HEK293 (cell line): Measurements from ENCODE around the gene VGLL2.

ENCODE experiments used
- CTCF ChIA-PET: fragments of 350-600 bp; formaldehyde crosslinking; extraction: SDS; loops from one replicate; lab custom pipeline; 2021; ENCODE audit warnings: antibody characterized with exemption; lab: Yijun Ruan, JAX
- POLR2A ChIA-PET: fragments of 300-600 bp; formaldehyde crosslinking; extraction: SDS; loops from one replicate; lab custom pipeline; 2020; ENCODE audit warnings: antibody characterized with exemption, inconsistent platforms; lab: Yijun Ruan, JAX
- H3K27ac ChIP-seq: fragments of 200-500 bp; sonication (Bioruptor generic); 2 replicates; pipeline ENCODE4 v1.5.1; 2014; ENCODE audit warnings: low read depth, low read length, control low read depth, inconsistent platforms; ENCODE audit errors: extremely low read depth
- H3K36me3 ChIP-seq, 2 experiments: fragments of 200-500 bp in 1 of 2; sonication (Bioruptor generic) in 1 of 2; 1 replicate in 1 of 2; 2 replicates in 1 of 2; pipeline ENCODE4 v1.5.1; 2014 to 2017; ENCODE audit warnings: inconsistent platforms in 2 of 2, low read length in 2 of 2; ENCODE audit not compliant: control insufficient read depth in 2 of 2, insufficient read depth in 1 of 2
- H3K4me1 ChIP-seq: fragments of 200-500 bp; sonication (Bioruptor generic); 2 replicates; pipeline ENCODE4 v1.5.1; 2014; ENCODE audit warnings: mild to moderate bottlenecking, low read length, inconsistent platforms; ENCODE audit not compliant: control insufficient read depth, insufficient read depth
- H3K4me3 ChIP-seq: 2 replicates; pipeline ENCODE4 v1.5.1; 2011; ENCODE audit warnings: low read depth, mild to moderate bottlenecking, control low read depth, low read length, moderate library complexity
- H3K9me3 ChIP-seq: fragments of 200-500 bp; sonication (Bioruptor generic); 2 replicates; pipeline ENCODE4 v1.5.1; 2014; ENCODE audit warnings: low read depth, low read length, inconsistent platforms; ENCODE audit not compliant: control insufficient read depth, insufficient read depth
- GLI4 ChIP-seq: fragments of 450-650 bp; formaldehyde crosslinking; IDR thresholded peaks from 2 replicates; pipeline ENCODE4 v1.5.1; 2016; ENCODE audit warnings: missing biosample characterization, missing genetic modification characterization
- HOXD13 ChIP-seq: sonication (generic); formaldehyde crosslinking; IDR thresholded peaks from 2 replicates; pipeline ENCODE4 v1.8.0; 2022; ENCODE audit warnings: missing genetic modification reagents, borderline replicate concordance
- OSR2 ChIP-seq: fragments of 450-650 bp; formaldehyde crosslinking; IDR thresholded peaks from 2 replicates; pipeline ENCODE4 v1.5.1; 2016; ENCODE audit warnings: missing biosample characterization, missing genetic modification characterization
- ZBTB8A ChIP-seq: fragments of 450-650 bp; formaldehyde crosslinking; IDR thresholded peaks from 2 replicates; pipeline ENCODE4 v1.5.1; 2016; ENCODE audit warnings: missing biosample characterization, missing genetic modification characterization
- ZEB2 ChIP-seq: fragments of 450-650 bp; formaldehyde crosslinking; IDR thresholded peaks from 2 replicates; pipeline ENCODE4 v1.5.1; 2016; ENCODE audit warnings: missing biosample characterization, missing genetic modification characterization
- ZIC2 ChIP-seq: fragments of 450-650 bp; formaldehyde crosslinking; IDR thresholded peaks from 2 replicates; pipeline ENCODE4 v1.5.1; 2016; ENCODE audit warnings: missing biosample characterization, missing genetic modification characterization
- ZNF23 ChIP-seq: fragments of 450-650 bp; formaldehyde crosslinking; IDR thresholded peaks from 2 replicates; pipeline ENCODE4 v1.5.1; 2016; ENCODE audit warnings: missing biosample characterization, missing genetic modification characterization, borderline replicate concordance
- ZNF394 ChIP-seq: fragments of 450-650 bp; formaldehyde crosslinking; IDR thresholded peaks from 2 replicates; pipeline ENCODE4 v1.5.1; 2016; ENCODE audit warnings: missing biosample characterization, missing genetic modification characterization, mild to moderate bottlenecking, moderate library complexity, borderline replicate concordance
- ZNF501 ChIP-seq: fragments of 450-650 bp; formaldehyde crosslinking; IDR thresholded peaks from 2 replicates; pipeline ENCODE4 v1.5.1; 2016; ENCODE audit warnings: missing biosample characterization, missing genetic modification characterization
- ZNF548 ChIP-seq: fragments of 450-650 bp; formaldehyde crosslinking; IDR thresholded peaks from 2 replicates; pipeline ENCODE4 v1.5.1; 2016; ENCODE audit warnings: missing biosample characterization, missing genetic modification characterization
- ZNF629 ChIP-seq: fragments of 450-650 bp; formaldehyde crosslinking; IDR thresholded peaks from 2 replicates; pipeline ENCODE4 v1.5.1; 2017; ENCODE audit warnings: missing biosample characterization, missing genetic modification characterization
- ZNF654 ChIP-seq: fragments of 450-650 bp; formaldehyde crosslinking; IDR thresholded peaks from 2 replicates; pipeline ENCODE4 v1.5.1; 2016; ENCODE audit warnings: low read depth, missing biosample characterization, missing genetic modification characterization
- ZSCAN16 ChIP-seq: fragments of 450-650 bp; formaldehyde crosslinking; IDR thresholded peaks from 2 replicates; pipeline ENCODE4 v1.5.1; 2016; ENCODE audit warnings: missing biosample characterization, missing genetic modification characterization
- TF ChIP-seq, protein P1 (sequence below): fragments of 450-650 bp; formaldehyde crosslinking; IDR thresholded peaks from 2 replicates; pipeline ENCODE4 v1.5.1; 2016; ENCODE audit warnings: missing biosample characterization, missing genetic modification characterization
- TF ChIP-seq, protein P2 (sequence below): fragments of 450-650 bp; formaldehyde crosslinking; IDR thresholded peaks from 2 replicates; pipeline ENCODE4 v1.5.1; 2016; ENCODE audit warnings: missing biosample characterization, missing genetic modification characterization
- TF ChIP-seq, protein P3 (sequence below): fragments of 450-650 bp; formaldehyde crosslinking; IDR thresholded peaks from 2 replicates; pipeline ENCODE4 v1.5.1; 2016; ENCODE audit warnings: missing biosample characterization, missing genetic modification characterization
- TF ChIP-seq, protein P4 (sequence below): sonication (generic); formaldehyde crosslinking; IDR thresholded peaks from 2 replicates; pipeline ENCODE4 v1.8.1; 2022; ENCODE audit warnings: mild to moderate bottlenecking, moderate library complexity, missing genetic modification reagents
- TF ChIP-seq, protein P5 (sequence below): fragments of 450-650 bp; formaldehyde crosslinking; IDR thresholded peaks from 2 replicates; pipeline ENCODE4 v1.5.1; 2016; ENCODE audit warnings: missing biosample characterization, missing genetic modification characterization

Gene VGLL2

DNA sequence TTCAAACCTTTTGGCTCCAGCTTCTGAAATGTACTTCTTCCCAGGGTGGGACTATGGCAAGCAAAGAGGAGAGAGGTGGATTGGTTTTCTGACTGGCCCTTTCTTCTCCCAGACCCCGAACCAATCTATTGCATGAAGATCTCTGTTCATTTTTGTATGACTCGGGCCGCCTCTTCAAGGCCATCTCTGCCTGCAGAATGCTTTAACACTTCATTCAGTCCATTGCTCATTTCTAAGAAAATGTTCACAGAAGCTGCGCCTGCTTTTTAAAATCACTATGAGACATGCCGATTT lies 1.6 kb downstream of the VGLL2 start (continued):
- TF ChIP-seq, protein P1, sequence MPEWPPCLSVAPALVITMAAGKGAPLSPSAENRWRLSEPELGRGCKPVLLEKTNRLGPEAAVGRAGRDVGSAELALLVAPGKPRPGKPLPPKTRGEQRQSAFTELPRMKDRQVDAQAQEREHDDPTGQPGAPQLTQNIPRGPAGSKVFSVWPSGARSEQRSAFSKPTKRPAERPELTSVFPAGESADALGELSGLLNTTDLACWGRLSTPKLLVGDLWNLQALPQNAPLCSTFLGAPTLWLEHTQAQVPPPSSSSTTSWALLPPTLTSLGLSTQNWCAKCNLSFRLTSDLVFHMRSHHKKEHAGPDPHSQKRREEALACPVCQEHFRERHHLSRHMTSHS (tag by site-specific recombination) = no peak
- TF ChIP-seq, protein P2, sequence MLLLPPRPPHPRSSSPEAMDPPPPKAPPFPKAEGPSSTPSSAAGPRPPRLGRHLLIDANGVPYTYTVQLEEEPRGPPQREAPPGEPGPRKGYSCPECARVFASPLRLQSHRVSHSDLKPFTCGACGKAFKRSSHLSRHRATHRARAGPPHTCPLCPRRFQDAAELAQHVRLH (tag by site-specific recombination) = no peak
- TF ChIP-seq HOXD13 (CRISPR knock-in tag) (no peak), ZNF548 (tag by site-specific recombination) (no peak), OSR2 (tag by site-specific recombination) (no peak), GLI4 (no peak), ZSCAN16 (tag by site-specific recombination) (no peak), ZNF501 (tag by site-specific recombination) (no peak), ZNF629 (tag by site-specific recombination) (no peak)
- TF ChIP-seq, protein P3, sequence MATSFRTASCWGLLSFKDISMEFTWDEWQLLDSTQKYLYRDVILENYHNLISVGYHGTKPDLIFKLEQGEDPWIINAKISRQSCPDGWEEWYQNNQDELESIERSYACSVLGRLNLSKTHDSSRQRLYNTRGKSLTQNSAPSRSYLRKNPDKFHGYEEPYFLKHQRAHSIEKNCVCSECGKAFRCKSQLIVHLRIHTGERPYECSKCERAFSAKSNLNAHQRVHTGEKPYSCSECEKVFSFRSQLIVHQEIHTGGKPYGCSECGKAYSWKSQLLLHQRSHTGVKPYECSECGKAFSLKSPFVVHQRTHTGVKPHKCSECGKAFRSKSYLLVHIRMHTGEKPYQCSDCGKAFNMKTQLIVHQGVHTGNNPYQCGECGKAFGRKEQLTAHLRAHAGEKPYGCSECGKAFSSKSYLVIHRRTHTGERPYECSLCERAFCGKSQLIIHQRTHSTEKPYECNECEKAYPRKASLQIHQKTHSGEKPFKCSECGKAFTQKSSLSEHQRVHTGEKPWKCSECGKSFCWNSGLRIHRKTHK (tag by site-specific recombination) = no peak
- TF ChIP-seq, protein P4, sequence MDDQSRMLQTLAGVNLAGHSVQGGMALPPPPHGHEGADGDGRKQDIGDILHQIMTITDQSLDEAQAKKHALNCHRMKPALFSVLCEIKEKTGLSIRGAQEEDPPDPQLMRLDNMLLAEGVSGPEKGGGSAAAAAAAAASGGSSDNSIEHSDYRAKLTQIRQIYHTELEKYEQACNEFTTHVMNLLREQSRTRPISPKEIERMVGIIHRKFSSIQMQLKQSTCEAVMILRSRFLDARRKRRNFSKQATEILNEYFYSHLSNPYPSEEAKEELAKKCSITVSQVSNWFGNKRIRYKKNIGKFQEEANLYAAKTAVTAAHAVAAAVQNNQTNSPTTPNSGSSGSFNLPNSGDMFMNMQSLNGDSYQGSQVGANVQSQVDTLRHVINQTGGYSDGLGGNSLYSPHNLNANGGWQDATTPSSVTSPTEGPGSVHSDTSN (CRISPR knock-in tag) = no peak

DNA sequence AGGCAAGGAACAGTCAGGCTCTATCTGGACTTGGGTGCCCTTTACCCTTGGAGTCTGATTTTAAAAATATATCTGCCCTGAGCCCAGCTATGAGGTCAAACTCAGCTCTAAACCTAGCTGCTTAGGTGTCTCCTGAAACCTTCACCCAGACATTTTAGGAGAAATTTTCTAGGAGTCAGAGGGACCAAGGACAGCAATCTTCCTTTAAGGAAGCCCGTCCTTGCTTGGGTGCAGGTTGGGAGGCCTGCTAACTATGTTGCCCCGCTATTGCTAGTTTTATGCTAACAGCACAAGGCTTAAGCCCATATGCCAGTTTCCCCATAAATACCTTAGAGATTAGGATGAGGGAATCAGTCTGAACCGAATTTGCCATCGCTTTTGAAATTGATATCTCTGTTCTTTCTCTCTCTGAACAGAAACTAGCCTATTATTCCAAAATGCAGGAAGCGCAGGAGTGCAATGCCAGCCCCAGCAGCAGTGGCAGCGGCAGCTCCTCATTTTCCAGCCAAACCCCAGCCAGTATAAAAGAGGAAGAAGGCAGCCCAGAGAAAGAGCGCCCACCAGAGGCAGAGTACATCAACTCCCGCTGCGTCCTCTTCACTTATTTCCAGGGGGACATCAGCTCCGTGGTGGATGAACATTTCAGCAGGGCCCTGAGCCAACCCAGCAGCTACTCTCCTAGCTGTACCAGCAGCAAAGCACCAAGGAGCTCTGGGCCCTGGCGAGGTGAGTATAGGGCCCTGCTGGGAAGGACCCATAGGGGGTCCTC lies 2.6 kb downstream of the VGLL2 start:
- Histone ChIP-seq H3K4me1 (no peaks in the 10 kb centered on the region; the same call in 1 of the 2 replicates), H3K4me3 (no peak overlapping the region), H3K27ac (no peak overlapping the region), H3K36me3 (no peaks in the 10 kb centered on the region), H3K9me3 (no peaks in the 10 kb centered on the region)
- TF ChIP-seq, protein P5, sequence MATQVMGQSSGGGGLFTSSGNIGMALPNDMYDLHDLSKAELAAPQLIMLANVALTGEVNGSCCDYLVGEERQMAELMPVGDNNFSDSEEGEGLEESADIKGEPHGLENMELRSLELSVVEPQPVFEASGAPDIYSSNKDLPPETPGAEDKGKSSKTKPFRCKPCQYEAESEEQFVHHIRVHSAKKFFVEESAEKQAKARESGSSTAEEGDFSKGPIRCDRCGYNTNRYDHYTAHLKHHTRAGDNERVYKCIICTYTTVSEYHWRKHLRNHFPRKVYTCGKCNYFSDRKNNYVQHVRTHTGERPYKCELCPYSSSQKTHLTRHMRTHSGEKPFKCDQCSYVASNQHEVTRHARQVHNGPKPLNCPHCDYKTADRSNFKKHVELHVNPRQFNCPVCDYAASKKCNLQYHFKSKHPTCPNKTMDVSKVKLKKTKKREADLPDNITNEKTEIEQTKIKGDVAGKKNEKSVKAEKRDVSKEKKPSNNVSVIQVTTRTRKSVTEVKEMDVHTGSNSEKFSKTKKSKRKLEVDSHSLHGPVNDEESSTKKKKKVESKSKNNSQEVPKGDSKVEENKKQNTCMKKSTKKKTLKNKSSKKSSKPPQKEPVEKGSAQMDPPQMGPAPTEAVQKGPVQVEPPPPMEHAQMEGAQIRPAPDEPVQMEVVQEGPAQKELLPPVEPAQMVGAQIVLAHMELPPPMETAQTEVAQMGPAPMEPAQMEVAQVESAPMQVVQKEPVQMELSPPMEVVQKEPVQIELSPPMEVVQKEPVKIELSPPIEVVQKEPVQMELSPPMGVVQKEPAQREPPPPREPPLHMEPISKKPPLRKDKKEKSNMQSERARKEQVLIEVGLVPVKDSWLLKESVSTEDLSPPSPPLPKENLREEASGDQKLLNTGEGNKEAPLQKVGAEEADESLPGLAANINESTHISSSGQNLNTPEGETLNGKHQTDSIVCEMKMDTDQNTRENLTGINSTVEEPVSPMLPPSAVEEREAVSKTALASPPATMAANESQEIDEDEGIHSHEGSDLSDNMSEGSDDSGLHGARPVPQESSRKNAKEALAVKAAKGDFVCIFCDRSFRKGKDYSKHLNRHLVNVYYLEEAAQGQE (tag by site-specific recombination) = peak; percentile 60
- TF ChIP-seq ZNF394 (tag by site-specific recombination) = no peak
- TF ChIP-seq ZNF23 (tag by site-specific recombination) = no peak
- no peak for TF ChIP-seq ZEB2 (tag by site-specific recombination)
- peak; percentile 21; the same call in 1 of the 2 replicates for TF ChIP-seq ZNF654 (tag by site-specific recombination)
- 0 out of 2 replicates have a peak, but pooled peaks have one; percentile 20 for TF ChIP-seq ZIC2 (tag by site-specific recombination)
- no peak for TF ChIP-seq ZBTB8A (tag by site-specific recombination)
- ChIA-PET POLR2A (no interaction called here), CTCF (interaction anchor here (0.7 to 2.0 kb wide), 4 partner anchors 9 to 285 kb away, joined by 3 to 6 read pairs (median 4); no protein-coding TSS in a partner anchor)
